ENCODE results near the gene TFEB.

TFEB gene

GRCh38 chr6:41763470-41763869, 28.1 kb upstream of the TFEB start:
- DNase-seq (ENCODE audit: low read depth), result no peak

GRCh38 chr6:41759905-41760579, 24.6 kb upstream of the TFEB start:
- DNase-seq (ENCODE audit: low read depth), result no peak

GRCh38 chr6:41759106-41759904, 23.9 kb upstream of the TFEB start:
- DNase-seq (ENCODE audit: low read depth), result no peak

- no peak for DNase-seq (ENCODE audit: low read depth)
Observed at GRCh38 chr6:41758641-41759035, 23.2 kb upstream of the TFEB start.

- DNase-seq (ENCODE audit: low read depth), result no peak
Observed at GRCh38 chr6:41757931-41758640, 22.7 kb upstream of the TFEB start.

GRCh38 chr6:41757271-41757670, 21.9 kb upstream of the TFEB start:
- no peak for DNase-seq (ENCODE audit: low read depth)

GRCh38 chr6:41756354-41756753, 20.9 kb upstream of the TFEB start:
- DNase-seq (ENCODE audit: low read depth), result no peak

GRCh38 chr6:41755895-41756294, 20.5 kb upstream of the TFEB start:
- DNase-seq (ENCODE audit: low read depth), result no peak

GRCh38 chr6:41750374-41750773, 15.0 kb upstream of the TFEB start:
- DNase-seq (ENCODE audit: low read depth), result no peak

GRCh38 chr6:41748542-41748941, 13.1 kb upstream of the TFEB start:
- DNase-seq (ENCODE audit: low read depth), result no peak

- DNase-seq (ENCODE audit: low read depth), result no peak
Observed at GRCh38 chr6:41748102-41748477, 12.7 kb upstream of the TFEB start.

- DNase-seq (ENCODE audit: low read depth), result no peak
Observed at GRCh38 chr6:41747256-41748101, 12.1 kb upstream of the TFEB start, which contains the start of gene PGC. Gene PGC (minus strand): TSS chr6:41747397. CDS start chr6:41747334, 63 bp downstream.

- DNase-seq (ENCODE audit: low read depth), result no peak
Observed at GRCh38 chr6:41746107-41746506, 10.7 kb upstream of the TFEB start.

- no peak for DNase-seq (ENCODE audit: low read depth)
Observed at GRCh38 chr6:41744236-41744787, 8.9 kb upstream of the TFEB start.

- DNase-seq (ENCODE audit: low read depth), result no peak
Observed at GRCh38 chr6:41743406-41744235, 8.2 kb upstream of the TFEB start.

GRCh38 chr6:41741625-41742490, 6.5 kb upstream of the TFEB start:
- DNase-seq (ENCODE audit: low read depth), result no peak

GRCh38 chr6:41740366-41741162, 5.2 kb upstream of the TFEB start:
- DNase-seq (ENCODE audit: low read depth), result no peak

GRCh38 chr6:41739041-41739440, 3.6 kb upstream of the TFEB start:
- DNase-seq (ENCODE audit: low read depth), result no peak

GRCh38 chr6:41737591-41738130, 2.3 kb upstream of the TFEB start:
- no peak for DNase-seq (ENCODE audit: low read depth)

Data from activated gamma-delta T cell treated with anti-CD3 and anti-CD28 coated beads, Interleukin-2, amount 50 U/mL, for 16 hours (primary cell).